Activated T-cell treated with anti-CD3 and anti-CD28 coated beads, Interleukin-2, amount 50 U/mL, for 48 hours (primary cell): ENCODE data around the gene TAGLN3.

Experiments
- DNase-seq, 2 experiments: peaks; one replicate each; pipeline ENCODE4 v3.0.0-alpha.2; 2020

The TAGLN3 gene

DNA sequence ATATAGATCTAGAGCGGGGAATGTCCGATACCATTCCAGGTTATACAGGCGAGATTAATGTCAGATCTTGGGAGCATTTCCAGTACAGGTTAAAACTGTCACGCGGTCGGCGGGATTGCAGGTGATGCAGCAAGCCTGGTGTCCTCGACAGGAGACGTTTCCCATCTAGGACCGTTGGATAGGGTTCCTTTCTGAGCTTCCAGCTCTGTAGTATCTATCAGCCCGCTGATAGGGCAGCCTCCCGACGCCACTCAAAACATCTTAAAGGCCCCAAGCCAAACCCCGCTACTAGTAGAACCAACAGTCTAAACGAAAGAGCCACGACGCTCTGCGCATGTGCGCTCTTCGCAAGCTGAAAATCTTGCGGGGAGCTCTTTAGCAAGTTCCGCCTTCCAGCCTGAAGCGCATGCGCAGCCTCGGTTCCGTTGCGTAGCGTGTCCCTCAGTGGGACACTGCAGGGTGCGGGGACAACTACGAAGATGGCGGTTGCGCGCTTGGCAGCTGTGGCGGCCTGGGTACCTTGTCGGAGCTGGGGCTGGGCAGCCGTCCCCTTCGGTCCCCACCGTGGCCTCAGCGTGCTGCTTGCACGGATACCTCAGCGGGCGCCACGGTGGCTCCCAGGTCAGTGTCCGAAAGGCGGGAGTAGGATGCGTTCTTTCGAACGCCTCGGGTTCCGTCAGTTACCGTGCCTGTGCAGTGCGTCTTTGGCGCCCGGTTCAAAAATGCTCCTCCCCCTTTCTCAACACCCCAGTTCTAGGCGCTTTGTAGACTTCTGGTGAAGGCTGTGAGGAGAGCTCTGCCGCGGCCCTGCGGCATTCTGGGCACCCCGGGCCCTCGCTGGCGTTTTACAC lies 19.9 kb upstream of the TAGLN3 start, which contains the start of gene ABHD10:
ABHD10 (plus strand) TSS at position 444 of the 851 bp plus-strand sequence; CDS start at position 480, 36 bp downstream.
- DNase-seq, result peak; percentile 97 to 98

- DNase-seq, result no peak
Measured at GRCh38 chr3:111979434-111980038, 19.2 kb upstream of the TAGLN3 start.

DNA sequence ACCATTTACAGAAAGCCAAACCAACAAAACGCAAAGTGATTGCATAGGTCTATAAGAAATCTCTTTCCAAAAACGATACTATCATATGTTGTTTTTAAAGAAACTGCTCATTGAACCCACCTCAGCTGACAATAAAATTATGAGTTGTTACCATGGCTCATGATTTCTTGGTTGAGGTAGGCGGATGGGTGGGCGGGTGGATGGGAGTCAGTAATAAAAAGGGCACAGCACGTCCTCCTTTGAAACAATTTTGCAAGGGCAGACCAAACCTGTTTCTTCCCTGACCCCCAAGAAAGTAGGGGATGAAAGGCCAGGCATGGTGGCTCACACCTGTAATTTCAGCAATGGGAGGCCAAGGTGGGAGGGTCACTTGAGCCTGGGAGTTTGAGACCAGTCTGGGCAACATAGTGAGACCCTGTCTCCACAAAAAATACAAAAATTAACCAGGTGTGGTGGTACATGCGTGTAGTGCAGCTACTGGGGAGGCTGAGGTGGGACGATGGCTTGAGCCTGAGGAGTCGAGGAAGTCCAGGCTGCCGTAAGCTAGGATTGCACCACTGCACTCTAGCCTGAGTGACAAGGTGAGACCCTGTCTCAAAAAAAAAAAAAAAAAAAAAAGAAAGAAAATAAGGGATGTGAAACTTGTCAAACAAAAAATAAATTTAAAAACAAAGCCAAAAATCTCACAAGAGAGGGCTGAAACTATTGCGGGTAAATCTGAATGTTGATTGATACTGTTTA lies 17.8 kb upstream of the TAGLN3 start:
- DNase-seq, result peak; percentile 52 to 62

- no peak for DNase-seq
Measured at GRCh38 chr3:111981457-111981763, 17.3 kb upstream of the TAGLN3 start.

- DNase-seq, result no peak
Measured at GRCh38 chr3:111984636-111985298, 14.0 kb upstream of the TAGLN3 start.

DNA sequence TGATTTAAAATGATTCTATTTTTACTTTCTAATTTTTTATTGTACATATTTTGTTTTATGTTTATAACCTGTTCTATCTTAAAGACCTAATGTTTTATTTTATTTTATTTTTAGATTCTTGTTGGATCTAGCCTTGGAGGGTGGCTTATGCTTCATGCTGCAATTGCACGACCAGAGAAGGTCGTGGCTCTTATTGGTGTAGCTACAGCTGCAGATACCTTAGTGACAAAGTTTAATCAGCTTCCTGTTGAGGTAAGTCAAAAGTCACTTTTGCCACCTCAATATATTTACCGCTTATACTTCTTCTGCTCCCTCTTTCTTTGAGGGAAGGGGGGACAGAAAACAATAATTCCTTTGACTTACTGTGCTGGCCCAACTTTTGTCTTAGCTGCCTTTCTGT lies 11.9 kb upstream of the TAGLN3 start:
- no peak for DNase-seq

- DNase-seq, result no peak
Measured at GRCh38 chr3:111989061-111989678, 9.6 kb upstream of the TAGLN3 start.

GRCh38 chr3:111993038-111993437 lies 5.7 kb upstream of the TAGLN3 start:
- DNase-seq, result no peak

DNA sequence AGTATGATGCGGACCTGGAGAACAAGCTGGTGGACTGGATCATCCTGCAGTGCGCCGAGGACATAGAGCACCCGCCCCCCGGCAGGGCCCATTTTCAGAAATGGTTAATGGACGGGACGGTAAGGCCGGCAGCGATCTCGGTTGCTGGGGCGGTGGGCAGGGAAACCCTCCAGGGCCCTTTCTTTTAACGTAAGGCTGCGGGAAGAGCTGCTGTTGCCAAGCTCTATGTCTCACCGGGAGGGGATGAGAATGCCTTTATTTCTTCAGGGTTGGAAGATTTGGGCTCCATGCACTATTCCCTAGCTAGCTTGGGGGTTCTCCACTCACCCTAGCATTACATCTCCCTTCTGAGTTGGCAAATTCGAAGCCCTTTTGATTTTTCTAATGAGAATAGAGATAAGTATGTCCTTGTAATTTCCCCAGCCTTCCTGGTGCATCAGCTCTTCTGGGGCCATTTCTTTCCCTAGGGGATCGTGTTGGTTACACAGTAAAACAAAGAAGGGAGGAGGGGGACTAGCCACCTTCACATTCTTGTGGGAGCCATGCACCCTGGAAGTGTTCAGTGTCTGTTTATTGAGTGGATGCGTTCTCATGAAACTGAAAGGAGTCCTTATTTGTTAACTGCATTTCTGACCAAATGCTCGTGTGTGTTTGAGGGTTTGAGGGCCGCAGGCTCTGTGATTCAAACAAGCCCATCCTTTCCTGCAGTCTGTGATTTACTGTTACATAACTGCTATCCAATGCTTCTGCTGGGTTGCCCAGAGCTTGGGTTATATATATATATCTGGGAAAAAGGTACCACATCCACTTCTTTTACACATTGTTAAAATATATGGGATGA lies 982 bp downstream of the TAGLN3 start:
- DNase-seq, result no peak

DNA sequence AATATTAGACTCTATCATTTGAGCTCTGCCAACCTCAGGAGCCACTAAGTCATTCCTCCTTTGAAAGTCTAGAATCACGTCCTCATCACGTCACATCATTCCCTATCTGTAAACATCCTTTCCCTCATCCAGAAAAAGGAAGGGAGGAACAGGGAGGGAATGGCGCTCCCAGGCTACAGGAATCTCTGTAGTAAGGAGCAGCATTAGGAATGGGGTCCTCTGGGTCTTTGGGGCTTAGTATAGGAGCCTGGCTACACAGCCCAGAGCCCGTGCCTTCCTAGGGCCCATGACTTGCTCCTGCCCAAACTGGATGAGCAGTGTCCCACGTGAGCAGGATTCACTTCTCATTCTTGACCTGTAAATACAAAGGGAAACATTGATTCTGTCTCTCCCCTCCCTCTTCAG lies 1.6 kb downstream of the TAGLN3 start:
- DNase-seq, result no peak

DNA sequence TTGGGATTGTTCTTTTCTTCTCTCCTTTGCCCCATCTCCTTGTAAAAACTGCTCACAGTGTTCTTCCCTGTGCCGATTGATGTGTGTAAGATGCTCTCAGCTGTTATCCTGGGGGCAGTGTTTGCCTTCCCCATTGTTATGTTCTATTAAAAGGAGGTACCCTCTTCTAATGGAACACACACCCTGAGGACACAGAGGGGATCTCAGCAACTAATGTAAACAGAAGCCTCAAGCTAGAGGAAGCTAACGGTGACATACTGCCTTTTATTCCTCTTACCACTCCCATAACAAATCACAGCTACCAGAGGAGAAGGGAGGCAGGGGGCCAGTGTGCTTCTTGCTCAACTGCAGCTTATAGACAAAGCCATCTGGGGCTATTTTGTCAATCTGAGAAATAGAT lies 2.2 kb downstream of the TAGLN3 start:
- no peak for DNase-seq

- DNase-seq, result no peak
Measured at GRCh38 chr3:112001526-112001925, 2.8 kb downstream of the TAGLN3 start.

DNA sequence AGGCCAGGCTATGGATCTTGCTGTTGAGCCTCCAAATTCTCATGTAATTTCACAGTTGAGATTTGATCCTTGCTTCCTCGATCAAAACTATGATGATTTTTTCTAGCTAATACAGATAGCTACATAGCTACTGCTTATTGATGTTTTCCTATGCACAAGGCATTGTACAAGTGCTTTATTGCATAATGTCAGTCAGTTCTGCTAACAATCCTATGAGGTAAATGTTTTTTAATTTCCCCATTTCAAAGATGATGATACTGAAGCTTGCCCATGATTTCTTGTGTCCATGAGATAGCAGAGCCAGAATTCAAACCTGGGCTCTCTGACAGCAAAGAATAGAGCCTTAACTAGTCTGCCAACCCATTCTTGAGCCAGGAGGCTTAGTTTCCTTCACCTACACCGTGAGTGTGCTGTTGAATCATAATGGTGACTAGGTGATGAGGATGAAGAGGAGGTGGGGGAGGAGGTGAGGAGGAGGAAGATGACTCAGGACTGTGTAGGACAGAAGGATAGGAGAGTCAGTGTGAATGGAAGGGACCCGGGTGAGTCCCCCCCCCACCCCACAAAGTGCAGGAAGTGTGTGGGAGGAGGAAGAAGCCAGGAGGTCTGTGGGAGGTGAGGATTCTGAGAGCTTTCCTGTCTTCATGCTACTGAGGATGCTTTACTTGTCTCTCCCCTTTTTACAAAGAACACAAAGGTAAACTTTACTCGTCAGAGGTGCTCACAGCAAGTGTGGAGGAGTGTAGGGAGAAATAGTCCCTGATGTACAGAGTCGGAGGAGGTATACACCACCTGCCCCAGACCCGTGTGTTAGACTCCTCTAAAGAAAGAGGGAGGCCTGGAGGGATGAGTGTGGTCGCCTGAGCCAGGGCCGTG lies 3.6 kb downstream of the TAGLN3 start:
- DNase-seq, result peak; percentile 62 to 74

DNA sequence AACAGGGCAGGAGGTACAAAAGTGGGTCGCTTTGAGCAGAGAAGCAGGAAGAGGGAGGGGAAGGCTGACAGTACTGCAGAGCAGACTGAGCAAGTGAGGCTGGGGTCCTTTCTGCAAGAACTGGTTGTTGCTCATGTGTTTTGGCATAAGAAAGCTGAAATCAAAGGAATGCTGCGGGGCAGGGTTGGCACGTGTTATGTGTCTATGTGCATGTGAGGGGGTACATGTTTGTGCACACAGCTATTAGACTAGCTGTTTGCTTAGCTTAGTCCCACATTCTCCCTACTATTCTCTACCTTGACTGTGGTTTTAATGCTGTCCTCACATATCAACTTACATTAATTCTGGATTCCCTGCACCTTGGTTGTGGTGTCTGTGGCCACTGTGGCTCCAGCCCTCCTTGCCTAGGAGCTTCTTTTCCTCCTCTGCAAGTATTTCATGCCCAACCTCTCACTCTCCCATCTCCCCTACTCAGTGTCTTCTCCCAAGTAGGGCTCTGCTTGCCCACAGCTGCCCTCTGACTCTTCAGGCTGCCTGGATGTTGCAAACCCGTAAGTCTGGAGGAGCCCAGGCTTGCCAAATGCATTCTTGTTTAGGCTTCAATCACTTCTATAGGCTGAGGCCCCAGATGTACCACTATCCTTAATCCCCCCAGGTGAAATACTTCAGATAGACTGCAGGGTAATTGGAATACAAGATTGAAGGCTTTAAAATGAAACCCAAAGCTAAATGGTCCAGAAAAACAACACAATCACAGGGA lies 4.8 kb downstream of the TAGLN3 start:
- DNase-seq, result no peak

DNA sequence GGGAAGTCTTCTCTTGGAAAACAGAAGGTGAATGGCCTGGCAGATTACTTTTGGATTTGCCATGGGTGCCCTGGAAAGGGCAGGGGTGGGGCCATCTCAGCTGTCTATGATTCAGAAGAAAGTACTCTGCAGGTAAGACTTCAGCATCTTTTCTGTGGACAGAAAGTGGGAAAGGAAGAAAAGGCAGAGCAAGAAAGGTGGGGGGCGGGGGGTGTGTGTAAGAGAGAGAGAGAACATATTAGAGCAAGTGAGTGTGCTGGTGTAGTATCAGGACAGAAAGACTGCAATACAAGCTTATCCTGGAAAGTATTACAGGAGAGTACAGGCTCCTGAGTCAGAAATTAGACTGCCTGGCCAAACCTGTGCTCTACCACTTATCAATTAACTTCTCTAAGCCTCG lies 5.5 kb downstream of the TAGLN3 start:
- DNase-seq, result no peak

DNA sequence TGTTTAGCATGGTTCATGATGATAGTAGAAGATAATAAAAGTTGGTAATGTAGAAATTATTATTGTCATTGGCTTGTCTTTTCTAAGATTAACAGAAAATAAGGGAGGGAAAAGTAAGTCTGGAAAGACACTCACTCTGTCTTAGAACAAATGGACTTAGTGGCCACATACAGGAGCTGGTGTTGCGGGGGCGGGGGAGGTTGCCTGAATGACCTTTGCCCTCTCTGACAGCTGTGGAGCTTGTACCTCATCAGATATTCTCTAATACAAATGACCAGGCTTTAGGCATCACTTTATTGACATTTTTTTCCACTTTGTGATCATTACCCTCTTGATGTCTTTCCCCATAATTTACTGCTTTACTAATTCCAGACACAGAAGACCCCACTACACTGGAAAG lies 5.9 kb downstream of the TAGLN3 start:
- DNase-seq, result no peak

DNA sequence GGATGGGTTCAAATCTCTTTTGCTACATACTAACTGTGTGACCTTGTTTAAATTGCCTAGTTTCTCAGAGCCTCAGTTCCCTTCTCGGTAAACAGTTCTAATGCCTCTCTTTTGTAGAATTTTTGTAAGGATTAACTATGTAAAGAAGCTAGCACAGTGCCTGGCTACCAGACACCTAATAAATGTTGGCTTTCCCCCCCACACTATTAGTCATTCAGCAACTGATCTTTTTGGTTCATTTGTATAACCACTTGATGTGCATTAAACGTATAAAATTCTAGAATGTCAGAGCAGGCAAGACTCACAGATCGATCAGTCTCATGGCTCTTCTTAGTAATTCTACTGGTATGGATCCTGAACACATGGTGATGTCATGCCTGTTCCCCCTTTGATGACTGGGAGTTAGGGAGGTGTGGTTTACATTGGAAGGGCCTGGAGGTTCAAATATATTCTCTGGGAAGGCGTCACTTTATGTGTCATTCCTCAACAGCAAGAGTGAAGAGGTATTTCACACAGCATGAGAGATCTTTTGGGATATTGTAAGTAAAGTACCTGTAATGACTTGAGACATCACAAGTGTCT lies 6.5 kb downstream of the TAGLN3 start:
- DNase-seq, result no peak

DNA sequence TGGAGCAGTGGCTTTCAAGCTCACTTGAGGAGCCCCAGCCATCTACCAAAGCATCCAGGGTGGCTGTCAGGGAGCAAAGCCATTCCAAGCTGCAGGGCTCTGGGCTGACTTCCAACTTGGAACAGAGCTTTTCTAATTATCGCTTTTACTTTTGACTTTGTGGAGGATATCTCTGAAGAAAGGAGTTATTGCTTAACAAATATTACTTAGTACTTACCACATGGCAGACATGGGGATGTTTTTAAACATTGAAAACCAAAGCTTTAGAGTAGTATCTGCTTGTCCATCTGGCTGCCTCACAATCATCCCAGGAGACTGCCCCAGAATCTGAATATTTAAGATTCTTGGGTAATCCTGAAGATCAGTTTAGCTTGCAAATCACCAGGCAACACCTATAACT lies 8.9 kb downstream of the TAGLN3 start:
- no peak for DNase-seq

DNA sequence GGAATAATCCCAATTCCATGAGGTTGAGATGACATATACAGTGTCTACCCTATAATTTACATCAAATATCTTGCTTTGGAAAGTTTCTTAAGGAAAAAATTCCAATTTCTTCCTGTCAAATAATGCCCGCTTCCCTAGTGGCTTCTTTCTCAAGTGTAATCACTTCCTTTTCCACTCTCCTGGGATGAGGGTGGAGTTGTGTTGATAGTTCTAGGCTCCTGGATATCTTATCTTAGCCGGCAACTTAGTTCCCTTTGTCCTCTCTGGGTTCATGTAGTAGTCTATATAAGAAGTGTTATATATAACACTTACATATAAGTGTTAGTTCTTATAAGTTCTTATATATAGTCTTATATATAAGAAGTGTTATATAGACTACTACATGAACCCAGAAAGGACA lies 10.9 kb downstream of the TAGLN3 start:
- no peak for DNase-seq

- no peak for DNase-seq
Measured at GRCh38 chr3:112010636-112011035, 11.9 kb downstream of the TAGLN3 start.
